HG03095 (cell line): ENCODE measurements around the gene HIRA.
A peak's percentile ranks its signal among the peaks of the same experiment; 100 is the strongest.
"Not testable (repeated sequence)": the region's sequence is repeated elsewhere in the genome, so short reads cannot be mapped to it uniquely, and the experiment has no call there.

Experiments used
- ATAC-seq: cut with Tn5 transposase; IDR thresholded peaks from one replicate; pipeline ENCODE4 v1.9.1; 2021; ENCODE audit warnings: moderate library complexity; ENCODE audit not compliant: unreplicated experiment

HIRA gene

GRCh38 chr22:19386248-19386647, 45.3 kb downstream of the HIRA start:
- ATAC-seq = no peak

GRCh38 chr22:19385221-19385906, 46.2 kb downstream of the HIRA start:
- ATAC-seq = no peak

- no peak for ATAC-seq
Observed at GRCh38 chr22:19383292-19383691, 48.2 kb downstream of the HIRA start.

GRCh38 chr22:19382240-19382639, 49.3 kb downstream of the HIRA start:
- no peak for ATAC-seq

GRCh38 chr22:19378344-19378674, 53.2 kb downstream of the HIRA start:
- ATAC-seq = no peak

- no peak for ATAC-seq
Observed at GRCh38 chr22:19377565-19378343, 53.8 kb downstream of the HIRA start.

- ATAC-seq = no peak
Observed at GRCh38 chr22:19376971-19377370, 54.6 kb downstream of the HIRA start.

GRCh38 chr22:19376247-19376646, 55.3 kb downstream of the HIRA start:
- no peak for ATAC-seq

GRCh38 chr22:19375435-19375834, 56.1 kb downstream of the HIRA start:
- ATAC-seq = no peak

- no peak for ATAC-seq
Observed at GRCh38 chr22:19374410-19374809, 57.1 kb downstream of the HIRA start.

- ATAC-seq = no peak
Observed at GRCh38 chr22:19373450-19373849, 58.1 kb downstream of the HIRA start.

- ATAC-seq = no peak
Observed at GRCh38 chr22:19371893-19372292, 59.6 kb downstream of the HIRA start.

GRCh38 chr22:19368876-19369275, 62.7 kb downstream of the HIRA start:
- ATAC-seq = no peak

- ATAC-seq = no peak
Observed at GRCh38 chr22:19367763-19368367, 63.7 kb downstream of the HIRA start.

GRCh38 chr22:19363541-19363940, 68.0 kb downstream of the HIRA start:
- ATAC-seq = not testable (repeated sequence)

GRCh38 chr22:19361501-19362103, 69.9 kb downstream of the HIRA start:
- ATAC-seq = peak; percentile 88

- ATAC-seq = no peak
Observed at GRCh38 chr22:19360862-19361261, 70.7 kb downstream of the HIRA start.

GRCh38 chr22:19360300-19360792, 71.2 kb downstream of the HIRA start:
- no peak for ATAC-seq

- ATAC-seq = no peak
Observed at GRCh38 chr22:19359554-19360299, 71.8 kb downstream of the HIRA start.

- no peak for ATAC-seq
Observed at GRCh38 chr22:19358703-19359553, 72.6 kb downstream of the HIRA start.
